ENCODE measurements around the gene ACY1.

Gene ACY1

GRCh38 chr3:51943451-51944391 is 39.6 kb upstream of the ACY1 start:
- DNase-seq (ENCODE audit: low spot score in 2 of 2) = no peak
- peaks cover 34% of the 10 kb centered on the region for H3K4me1 Mint-ChIP-seq
- H3K4me3 Mint-ChIP-seq = peak overlapping the region; percentile 85
- peaks cover 4% of the 10 kb centered on the region for H3K36me3 Mint-ChIP-seq
- H3K9me3 Mint-ChIP-seq = no peaks in the 10 kb centered on the region
- H3K27ac Mint-ChIP-seq = no peak overlapping the region
- ATAC-seq = no peak

GRCh38 chr3:51944451-51945021 is 38.8 kb upstream of the ACY1 start:
- peak overlapping the region; percentile 26 for H3K27ac Mint-ChIP-seq
- no peak for DNase-seq (ENCODE audit: low spot score in 2 of 2)
- H3K9me3 Mint-ChIP-seq = no peaks in the 10 kb centered on the region
- ATAC-seq = no peak
- no peak overlapping the region for H3K4me3 Mint-ChIP-seq
- peaks cover 4% of the 10 kb centered on the region for H3K36me3 Mint-ChIP-seq
- H3K4me1 Mint-ChIP-seq = peaks cover 28% of the 10 kb centered on the region

GRCh38 chr3:51945031-51945840 is 38.1 kb upstream of the ACY1 start:
- Mint-ChIP-seq H3K9me3 (no peaks in the 10 kb centered on the region), H3K4me1 (peaks cover 25% of the 10 kb centered on the region), H3K4me3 (no peak overlapping the region), H3K36me3 (peaks cover 4% of the 10 kb centered on the region), H3K27ac (peak overlapping the region; percentile 26)
- DNase-seq (ENCODE audit: low spot score in 2 of 2) (no peak), ATAC-seq (no peak)

GRCh38 chr3:51945926-51946705 is 37.2 kb upstream of the ACY1 start:
- peaks cover 16% of the 10 kb centered on the region for H3K4me1 Mint-ChIP-seq
- H3K27ac Mint-ChIP-seq = peak overlapping the region; percentile 38
- H3K4me3 Mint-ChIP-seq = no peak overlapping the region
- DNase-seq (ENCODE audit: low spot score in 2 of 2) (no peak), ATAC-seq (no peak)
- no peaks in the 10 kb centered on the region for H3K9me3 Mint-ChIP-seq
- H3K36me3 Mint-ChIP-seq = no peaks in the 10 kb centered on the region

- Mint-ChIP-seq H3K9me3 (no peaks in the 10 kb centered on the region), H3K27ac (peak overlapping the region; percentile 38), H3K4me3 (no peak overlapping the region), H3K4me1 (peaks cover 13% of the 10 kb centered on the region), H3K36me3 (no peaks in the 10 kb centered on the region)
- ATAC-seq (no peak), DNase-seq (ENCODE audit: low spot score in 2 of 2) (no peak)
Observed at GRCh38 chr3:51946796-51947195, 36.5 kb upstream of the ACY1 start.

GRCh38 chr3:51947215-51947900 is 36.0 kb upstream of the ACY1 start:
- DNase-seq (ENCODE audit: low spot score in 2 of 2) = no peak
- peak overlapping the region; percentile 38 for H3K27ac Mint-ChIP-seq

GRCh38 chr3:51948016-51948580 is 35.2 kb upstream of the ACY1 start:
- H3K27ac Mint-ChIP-seq = no peak overlapping the region
- H3K4me3 Mint-ChIP-seq = no peak overlapping the region
- ATAC-seq = no peak
- H3K4me1 Mint-ChIP-seq = peaks cover under 1% of the 10 kb centered on the region
- no peak for DNase-seq (ENCODE audit: low spot score in 2 of 2)
- no peaks in the 10 kb centered on the region for H3K36me3 Mint-ChIP-seq
- no peaks in the 10 kb centered on the region for H3K9me3 Mint-ChIP-seq

More at GRCh38 chr3:51947215-51947900, 36.0 kb upstream of the ACY1 start:
- H3K9me3 Mint-ChIP-seq = no peaks in the 10 kb centered on the region
- ATAC-seq = no peak
- H3K4me3 Mint-ChIP-seq = no peak overlapping the region
- H3K36me3 Mint-ChIP-seq = no peaks in the 10 kb centered on the region
- peaks cover 8% of the 10 kb centered on the region for H3K4me1 Mint-ChIP-seq

GRCh38 chr3:51949121-51949520 is 34.2 kb upstream of the ACY1 start:
- Mint-ChIP-seq H3K4me3 (no peak overlapping the region), H3K9me3 (no peaks in the 10 kb centered on the region), H3K27ac (peak overlapping the region; percentile 38), H3K4me1 (no peaks in the 10 kb centered on the region), H3K36me3 (no peaks in the 10 kb centered on the region)
- ATAC-seq = no peak
- DNase-seq (ENCODE audit: low spot score in 2 of 2) = no peak

GRCh38 chr3:51950899-51951298 is 32.4 kb upstream of the ACY1 start:
- Mint-ChIP-seq H3K9me3 (no peaks in the 10 kb centered on the region), H3K27ac (no peak overlapping the region), H3K4me3 (no peak overlapping the region), H3K4me1 (no peaks in the 10 kb centered on the region), H3K36me3 (no peaks in the 10 kb centered on the region)
- ATAC-seq (no peak), DNase-seq (ENCODE audit: low spot score in 2 of 2) (no peak)

- DNase-seq (ENCODE audit: low spot score in 2 of 2) (no peak), ATAC-seq (no peak)
- no peaks in the 10 kb centered on the region for H3K9me3 Mint-ChIP-seq
- H3K4me1 Mint-ChIP-seq = peaks cover 5% of the 10 kb centered on the region
- no peak overlapping the region for H3K27ac Mint-ChIP-seq
- no peak overlapping the region for H3K4me3 Mint-ChIP-seq
- H3K36me3 Mint-ChIP-seq = peaks cover 4% of the 10 kb centered on the region
Observed at GRCh38 chr3:51953445-51953844, 29.9 kb upstream of the ACY1 start.

- H3K36me3 Mint-ChIP-seq = peaks cover 4% of the 10 kb centered on the region
- DNase-seq (ENCODE audit: low spot score in 2 of 2) (no peak), ATAC-seq (no peak)
- H3K4me3 Mint-ChIP-seq = no peak overlapping the region
- peaks cover 5% of the 10 kb centered on the region for H3K4me1 Mint-ChIP-seq
- H3K9me3 Mint-ChIP-seq = no peaks in the 10 kb centered on the region
- no peak overlapping the region for H3K27ac Mint-ChIP-seq
Observed at GRCh38 chr3:51954105-51954504, 29.2 kb upstream of the ACY1 start.

GRCh38 chr3:51954713-51955112 is 28.6 kb upstream of the ACY1 start:
- no peak overlapping the region for H3K27ac Mint-ChIP-seq
- ATAC-seq (no peak), DNase-seq (ENCODE audit: low spot score in 2 of 2) (no peak)
- H3K4me3 Mint-ChIP-seq = no peak overlapping the region
- peaks cover 4% of the 10 kb centered on the region for H3K36me3 Mint-ChIP-seq
- no peaks in the 10 kb centered on the region for H3K9me3 Mint-ChIP-seq
- H3K4me1 Mint-ChIP-seq = peaks cover 5% of the 10 kb centered on the region

- Mint-ChIP-seq H3K4me1 (peaks cover 5% of the 10 kb centered on the region), H3K27ac (no peak within 1 kb of the TSS), H3K36me3 (peaks cover 4% of the 10 kb centered on the region), H3K9me3 (no peaks in the 10 kb centered on the region), H3K4me3 (peak within 1 kb of the TSS; percentile 31)
- DNase-seq (ENCODE audit: low spot score in 2 of 2) = no peak
- ATAC-seq = no peak
Observed at GRCh38 chr3:51955175-51955892, 28.0 kb upstream of the ACY1 start, which contains the start of gene GPR62. GPR62 (plus strand) TSS chr3:51955381; CDS start chr3:51955653, 272 bp downstream.

All from stimulated activated effector memory CD8-positive, alpha-beta T cell treated with anti-CD3 and anti-CD28 coated beads, Interleukin-12 subunit alpha, Interleukin-12 subunit beta, amount 100 ng/mL, for 72 hours (primary cell).